T-cell (primary cell): ENCODE data around the gene DPY19L1. TPM values are rescaled to one million over a fixed set of nuclear protein-coding genes. Genes with fewer than 3 reads are reported as not detected.
"Not testable (repeated sequence)": the region's sequence is repeated elsewhere in the genome, so short reads cannot be mapped to it uniquely, and the experiment has no call there.

ENCODE experiments used
- ATAC-seq, 4 experiments: fragments of 200-7000 bp in 3 of 4; fragments of 150-1000 bp in 1 of 4; cut with Tn5 transposase; replicated peaks in 1 of 4; 1 replicate in 3 of 4; 2 replicates in 1 of 4; pipeline ENCODE4 v1.10.0; 2021; ENCODE audit warnings: moderate library complexity in 3 of 4, mild to moderate bottlenecking in 2 of 4, moderate number of reproducible peaks in 1 of 4
- CTCF ChIA-PET, 2 donors: fragments of 300-600 bp; sonication (Branson Sonifier 250); formaldehyde crosslinking; loops; one replicate each; lab custom pipeline; 2022; ENCODE audit warnings: antibody characterized with exemption in 2 of 2; lab: Charles Lee
- POLR2A ChIA-PET, 2 donors: fragments of 300-600 bp; sonication (Branson Sonifier 250); formaldehyde crosslinking; loops; one replicate each; lab custom pipeline; 2022; ENCODE audit warnings: antibody characterized with exemption in 2 of 2; lab: Charles Lee
- DNase-seq, 35 experiments: peaks; one replicate each; pipeline versions ENCODE4 v3.0.0 to v3.0.0-alpha.2; 2013 to 2023
- H3K27ac ChIP-seq: one replicate; pipeline ENCODE4 v1.5.1; 2013; ENCODE audit warnings: low read length
- H3K27me3 ChIP-seq, 2 experiments: replicated peaks in 1 of 2; 1 replicate in 1 of 2; 2 replicates in 1 of 2; pipeline versions ENCODE4 v1.6.1 to v1.7.0; 2013; ENCODE audit warnings: low read length in 1 of 2, mixed read lengths in 1 of 2; ENCODE audit not compliant: control insufficient read depth in 2 of 2, insufficient read depth in 2 of 2; ENCODE audit errors: extremely low read depth in 1 of 2
- H3K36me3 ChIP-seq, 2 donors: 1 replicate in 1 of 2; 2 replicates in 1 of 2; pipeline versions ENCODE4 v1.6.1 to v1.7.0; 2013; ENCODE audit warnings: low read length in 1 of 2; ENCODE audit not compliant: control insufficient read depth in 2 of 2, insufficient read depth in 1 of 2; ENCODE audit errors: extremely low read depth in 1 of 2
- H3K4me1 ChIP-seq, 2 experiments: 1 replicate in 1 of 2; 2 replicates in 1 of 2; pipeline versions ENCODE4 v1.6.1 to v1.7.0; 2013; ENCODE audit warnings: low read length in 2 of 2, mixed read lengths in 1 of 2; ENCODE audit not compliant: insufficient read depth in 2 of 2, control insufficient read depth in 1 of 2; ENCODE audit errors: extremely low read depth in 1 of 2
- H3K4me3 ChIP-seq, 2 donors: 1 replicate in 1 of 2; 2 replicates in 1 of 2; pipeline versions ENCODE4 v1.5.1 to v1.7.0; 2013; ENCODE audit warnings: mild to moderate bottlenecking in 2 of 2, low read length in 1 of 2, moderate library complexity in 1 of 2; ENCODE audit not compliant: control insufficient read depth in 1 of 2; ENCODE audit errors: extremely low read depth in 1 of 2
- H3K9me3 ChIP-seq: 2 replicates; pipeline ENCODE4 v1.7.0; 2013
- H3K27ac Mint-ChIP-seq, 2 donors: one replicate each; pipeline ENCODE4 v1.8.0; 2020 to 2021; ENCODE audit warnings: mild to moderate bottlenecking in 2 of 2, mixed read lengths in 2 of 2
- H3K27me3 Mint-ChIP-seq, 2 donors: one replicate each; pipeline ENCODE4 v1.8.0; 2021 to 2022; ENCODE audit warnings: mixed read lengths in 2 of 2
- H3K36me3 Mint-ChIP-seq: one replicate; pipeline ENCODE4 v1.8.0; 2021; ENCODE audit warnings: mixed read lengths
- H3K4me1 Mint-ChIP-seq, 3 donors: one replicate each; pipeline ENCODE4 v1.8.0; 2020 to 2022; ENCODE audit warnings: mixed read lengths in 3 of 3, mild to moderate bottlenecking in 1 of 3
- H3K4me3 Mint-ChIP-seq, 3 donors: one replicate each; pipeline ENCODE4 v1.8.0; 2020 to 2022; ENCODE audit warnings: mild to moderate bottlenecking in 3 of 3, mixed read lengths in 3 of 3, moderate library complexity in 3 of 3
- H3K9me3 Mint-ChIP-seq, 3 donors: one replicate each; pipeline ENCODE4 v1.8.0; 2020 to 2022; ENCODE audit warnings: mixed read lengths in 3 of 3
- WGBS: methylation state at CpG from one replicate; pipeline ENCODE4 v1.1.5; 2013; ENCODE audit warnings: missing lambda C conversion rate; ENCODE audit not compliant: insufficient coverage; 5-methylcytosine and 5-hydroxymethylcytosine counted together
- total RNA-seq, 35 experiments: library from RNA in 6 of 35; stranded (reverse) in 6 of 35; fragments of 120-200 nt in 1 of 35; gene quantifications; one replicate each; pipeline versions ENCODE4 v1.2.1 to v1.2.4 and lab custom pipeline; 2013 to 2026

Gene DPY19L1
- total RNA-seq, 5 donors from 2014 or later (not counting 1 experiment from before 2014, with no cell fraction given) = 6.6 to 10.5 (median 10.3) TPM

DNA sequence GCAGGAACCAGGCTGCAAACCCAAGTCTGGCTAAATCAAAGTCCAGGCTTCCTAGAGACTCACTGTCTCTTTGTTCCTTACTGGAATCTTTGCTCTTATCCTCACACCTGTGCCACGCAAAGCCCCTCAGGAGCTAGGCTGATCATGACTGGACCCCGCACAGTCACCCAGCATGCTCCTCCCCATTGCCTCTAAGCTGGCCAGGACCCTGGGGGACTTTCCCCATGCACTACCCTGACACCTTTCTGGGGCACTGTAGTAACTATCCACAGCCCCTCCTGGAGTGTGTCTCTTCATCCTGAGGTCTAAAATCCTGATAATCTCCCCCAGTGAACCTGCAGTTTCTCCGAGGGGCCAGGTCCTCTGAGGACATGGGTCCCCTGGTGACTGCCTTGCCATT lies 21.3 kb upstream of the DPY19L1 start:
- H3K36me3 ChIP-seq, H3K27ac Mint-ChIP-seq, H3K36me3 Mint-ChIP-seq, H3K27me3 Mint-ChIP-seq, CTCF ChIA-PET, H3K27me3 ChIP-seq, ATAC-seq, H3K9me3 ChIP-seq, H3K27ac ChIP-seq, H3K4me1 ChIP-seq, H3K4me3 ChIP-seq, H3K4me1 Mint-ChIP-seq, DNase-seq, H3K4me3 Mint-ChIP-seq, POLR2A ChIA-PET, H3K9me3 Mint-ChIP-seq: not testable (repeated sequence)
- WGBS = 88% methylated on average over 3 of the region's 3 CpGs

- H3K4me1 Mint-ChIP-seq, ATAC-seq, H3K36me3 Mint-ChIP-seq, H3K4me3 Mint-ChIP-seq, H3K4me3 ChIP-seq, H3K27ac ChIP-seq, H3K9me3 Mint-ChIP-seq, CTCF ChIA-PET, POLR2A ChIA-PET, H3K27ac Mint-ChIP-seq, DNase-seq, H3K9me3 ChIP-seq, H3K36me3 ChIP-seq, H3K27me3 ChIP-seq, H3K4me1 ChIP-seq: not testable (repeated sequence)
- WGBS = 71% methylated on average over 3 of the region's 11 CpGs
- H3K27me3 Mint-ChIP-seq = peaks cover 8 to 13% of the 10 kb centered on the region in 2 donors
Observed at GRCh38 chr7:35057505-35058451, 20.5 kb upstream of the DPY19L1 start.

- H3K36me3 ChIP-seq, H3K4me1 ChIP-seq, H3K4me3 Mint-ChIP-seq, POLR2A ChIA-PET, H3K27ac ChIP-seq, H3K4me3 ChIP-seq, H3K4me1 Mint-ChIP-seq, H3K9me3 ChIP-seq, H3K27ac Mint-ChIP-seq, H3K36me3 Mint-ChIP-seq, CTCF ChIA-PET, H3K9me3 Mint-ChIP-seq, DNase-seq, ATAC-seq, H3K27me3 ChIP-seq: not testable (repeated sequence)
- H3K27me3 Mint-ChIP-seq = peaks cover 14 to 19% of the 10 kb centered on the region in 2 donors
- WGBS = no CpG with 5 or more reads among the region's 2 CpGs
Observed at GRCh38 chr7:35055733-35056132, 18.4 kb upstream of the DPY19L1 start.

DNA sequence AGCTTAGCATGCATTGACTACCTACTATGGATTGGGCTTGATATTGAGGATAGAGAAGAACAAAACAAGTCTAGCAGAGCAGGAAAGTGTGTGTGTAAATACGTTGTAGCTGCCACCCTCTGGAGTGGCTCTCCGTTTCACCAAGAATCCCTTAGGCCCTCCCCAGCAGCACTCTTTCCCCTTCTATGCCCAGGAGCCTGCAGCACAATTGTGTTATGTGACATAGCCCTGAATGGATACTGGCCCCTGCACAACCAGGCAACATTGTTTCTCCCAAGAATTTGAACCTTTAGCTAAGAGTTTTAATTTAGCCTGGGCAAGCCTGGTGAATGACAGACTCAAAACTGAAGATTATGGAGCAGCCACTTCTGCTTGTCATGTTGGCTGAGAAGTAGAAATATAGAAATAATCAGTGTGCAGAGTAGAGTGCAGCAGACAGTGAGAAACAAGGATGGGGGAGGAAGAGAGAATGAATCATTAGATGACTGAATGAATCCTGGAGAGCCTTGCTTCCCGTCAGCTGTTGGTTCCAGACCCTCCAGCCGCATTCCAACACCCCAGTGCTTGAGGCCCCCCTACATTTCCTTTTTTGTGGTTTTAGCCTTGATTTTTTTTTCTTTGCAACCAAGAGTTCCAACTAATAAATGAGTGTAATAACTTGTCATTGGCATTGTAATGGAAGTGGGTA lies 16.3 kb upstream of the DPY19L1 start:
- WGBS = no CpG with 5 or more reads among the region's 4 CpGs
- H3K36me3 Mint-ChIP-seq, H3K27me3 ChIP-seq, H3K4me1 Mint-ChIP-seq, H3K4me1 ChIP-seq, DNase-seq, H3K27ac ChIP-seq, H3K36me3 ChIP-seq, ATAC-seq, CTCF ChIA-PET, H3K27ac Mint-ChIP-seq, POLR2A ChIA-PET, H3K4me3 Mint-ChIP-seq, H3K9me3 ChIP-seq, H3K4me3 ChIP-seq, H3K9me3 Mint-ChIP-seq: not testable (repeated sequence)
- peaks cover 17 to 19% of the 10 kb centered on the region in 2 donors for H3K27me3 Mint-ChIP-seq

GRCh38 chr7:35048390-35048789 lies 11.1 kb upstream of the DPY19L1 start:
- DNase-seq = not testable (repeated sequence)

GRCh38 chr7:35047912-35048305 lies 10.6 kb upstream of the DPY19L1 start:
- CTCF ChIA-PET, H3K27ac Mint-ChIP-seq, H3K9me3 ChIP-seq, H3K9me3 Mint-ChIP-seq, H3K4me1 ChIP-seq, H3K36me3 Mint-ChIP-seq, H3K4me1 Mint-ChIP-seq, H3K4me3 ChIP-seq, H3K36me3 ChIP-seq, DNase-seq, H3K27me3 ChIP-seq, H3K4me3 Mint-ChIP-seq, POLR2A ChIA-PET, ATAC-seq, H3K27ac ChIP-seq: not testable (repeated sequence)
- peaks cover 12 to 18% of the 10 kb centered on the region in 2 donors for H3K27me3 Mint-ChIP-seq
- no CpG with 5 or more reads among the region's 2 CpGs for WGBS

More at GRCh38 chr7:35048390-35048789, 11.1 kb upstream of the DPY19L1 start:
- H3K27ac ChIP-seq, H3K36me3 Mint-ChIP-seq, H3K9me3 Mint-ChIP-seq, H3K4me1 ChIP-seq, H3K36me3 ChIP-seq, POLR2A ChIA-PET, ATAC-seq, H3K4me3 Mint-ChIP-seq, H3K9me3 ChIP-seq, H3K4me1 Mint-ChIP-seq, H3K4me3 ChIP-seq, H3K27ac Mint-ChIP-seq, CTCF ChIA-PET, H3K27me3 ChIP-seq: not testable (repeated sequence)
- WGBS = no CpG with 5 or more reads among the region's 2 CpGs
- H3K27me3 Mint-ChIP-seq = peaks cover 17 to 23% of the 10 kb centered on the region in 2 donors
